GM04504 (cell line): ENCODE data around the gene ARHGAP9.
A peak's percentile ranks its signal among the peaks of the same experiment; 100 is the strongest.

ENCODE experiments used
- DNase-seq: peaks from one replicate; pipeline ENCODE4 v3.0.0-alpha.2; 2012; ENCODE audit warnings: low read depth

The ARHGAP9 gene

DNA sequence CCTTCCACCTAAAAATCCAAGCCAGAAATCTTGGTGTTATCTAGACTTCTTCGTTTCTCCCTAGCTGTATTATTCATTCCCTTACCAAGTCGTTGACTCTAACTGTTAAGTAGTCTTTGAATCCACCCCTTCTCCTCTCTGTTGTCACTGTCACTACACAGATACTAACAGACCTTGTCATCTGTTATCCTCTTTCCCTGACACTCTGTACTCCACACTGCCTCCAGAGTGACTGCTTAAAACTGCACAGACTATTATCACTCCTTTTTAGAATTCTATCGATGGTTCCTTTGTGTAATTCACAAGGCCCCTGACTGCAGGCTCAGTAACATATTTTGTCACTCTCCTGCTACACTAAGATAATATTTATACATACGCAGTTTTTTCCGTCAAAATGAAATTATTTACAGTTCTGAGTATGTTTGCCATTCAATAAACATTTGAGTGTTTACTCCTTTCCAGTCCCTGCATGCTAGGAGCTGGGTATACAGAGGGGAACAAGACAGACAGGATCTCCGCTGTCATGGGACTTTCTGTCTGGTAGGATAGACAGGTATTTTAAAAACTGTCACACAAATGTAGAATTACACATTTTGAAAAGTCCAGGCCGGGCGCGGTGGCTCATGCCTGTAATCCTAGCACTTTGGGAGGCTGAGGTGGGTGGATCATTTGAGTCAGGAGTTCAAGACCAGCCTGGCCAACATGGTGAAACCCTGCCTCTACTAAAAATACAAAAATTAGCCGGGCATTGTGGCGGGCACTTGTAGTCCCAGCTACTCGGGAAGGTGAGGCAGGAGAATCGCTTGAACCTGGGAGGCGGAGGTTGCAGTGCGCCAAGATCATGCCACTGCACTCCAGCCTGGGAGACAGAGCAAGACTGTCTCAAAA lies 12.0 kb upstream of the ARHGAP9 start:
- no peak for DNase-seq

DNA sequence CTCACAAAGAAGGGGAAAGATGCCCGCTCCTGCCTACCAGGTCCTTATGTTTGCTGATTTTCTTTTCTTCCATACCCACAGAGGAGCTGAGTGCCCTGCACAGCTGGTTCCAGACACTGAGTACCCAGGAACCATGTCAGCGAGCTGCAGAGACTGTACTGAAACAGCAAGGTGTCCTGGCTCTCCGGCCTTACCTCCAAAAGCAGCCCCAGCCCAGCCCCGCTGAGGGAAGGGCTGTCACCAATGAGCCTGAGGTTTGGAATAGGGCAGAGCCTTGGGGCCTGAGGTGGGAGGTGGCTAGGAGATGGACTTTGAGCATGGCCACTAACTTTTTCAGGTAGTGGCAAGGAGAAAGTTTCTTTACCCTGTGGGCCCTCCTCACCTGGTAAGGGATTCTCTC lies 10.5 kb upstream of the ARHGAP9 start:
- no peak for DNase-seq

DNA sequence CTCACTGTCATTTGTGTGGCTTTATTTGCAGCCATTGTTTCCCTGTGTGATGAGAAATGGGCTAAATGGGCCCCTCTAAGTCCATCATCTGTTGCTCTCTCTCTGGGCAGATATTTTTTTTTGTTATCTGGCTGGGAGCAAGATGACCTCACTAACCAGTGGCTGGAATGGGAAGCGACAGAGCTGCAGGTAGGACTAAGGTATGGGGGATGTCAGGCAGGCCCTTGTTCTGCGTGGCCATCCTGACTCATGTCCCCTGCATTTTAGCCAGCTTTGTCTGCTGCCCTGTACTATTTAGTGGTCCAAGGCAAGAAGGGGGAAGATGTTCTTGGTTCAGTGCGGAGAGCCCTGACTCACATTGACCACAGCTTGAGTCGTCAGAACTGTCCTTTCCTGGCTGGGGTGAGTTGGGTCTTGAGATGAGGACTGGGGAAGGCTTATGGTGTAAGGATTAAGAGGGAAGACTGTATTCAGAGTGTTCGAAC lies 9.5 kb upstream of the ARHGAP9 start:
- DNase-seq: no peak

DNA sequence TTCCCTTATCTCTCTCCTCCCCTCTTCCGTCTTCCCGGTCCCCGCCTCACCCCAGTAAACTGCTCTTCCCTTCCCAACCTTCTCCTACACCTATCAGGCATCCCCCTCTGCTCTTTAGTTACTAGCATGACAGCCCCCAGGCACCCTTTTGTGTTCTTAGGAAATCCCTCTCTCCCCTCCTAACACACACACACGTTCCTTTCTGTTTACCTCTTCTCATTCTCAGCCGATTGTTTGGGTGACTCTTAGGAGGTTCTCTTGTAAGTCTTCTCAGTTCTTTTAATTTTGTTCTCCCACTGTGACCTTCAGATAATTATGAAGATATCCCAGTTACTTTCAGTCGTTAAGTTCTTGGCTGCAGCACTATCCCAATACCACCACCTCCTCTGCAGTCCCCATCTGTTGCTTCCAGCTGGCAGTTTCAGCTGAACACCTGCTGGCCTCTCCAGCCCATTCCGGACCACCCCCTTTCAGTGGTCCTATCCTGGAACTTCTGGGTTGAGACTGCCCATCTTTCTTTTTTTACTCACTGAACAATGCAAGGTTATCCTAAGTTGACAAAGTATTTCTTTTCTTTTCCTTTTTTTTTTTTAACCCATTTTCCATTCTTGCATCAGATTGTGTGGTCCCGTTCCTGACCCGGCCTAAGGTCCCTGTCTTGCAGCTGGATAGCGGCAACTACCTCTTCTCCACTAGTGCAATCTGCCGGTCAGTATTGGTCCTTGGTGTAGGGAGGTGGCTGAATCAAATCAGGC lies 8.9 kb upstream of the ARHGAP9 start:
- DNase-seq: no peak

DNA sequence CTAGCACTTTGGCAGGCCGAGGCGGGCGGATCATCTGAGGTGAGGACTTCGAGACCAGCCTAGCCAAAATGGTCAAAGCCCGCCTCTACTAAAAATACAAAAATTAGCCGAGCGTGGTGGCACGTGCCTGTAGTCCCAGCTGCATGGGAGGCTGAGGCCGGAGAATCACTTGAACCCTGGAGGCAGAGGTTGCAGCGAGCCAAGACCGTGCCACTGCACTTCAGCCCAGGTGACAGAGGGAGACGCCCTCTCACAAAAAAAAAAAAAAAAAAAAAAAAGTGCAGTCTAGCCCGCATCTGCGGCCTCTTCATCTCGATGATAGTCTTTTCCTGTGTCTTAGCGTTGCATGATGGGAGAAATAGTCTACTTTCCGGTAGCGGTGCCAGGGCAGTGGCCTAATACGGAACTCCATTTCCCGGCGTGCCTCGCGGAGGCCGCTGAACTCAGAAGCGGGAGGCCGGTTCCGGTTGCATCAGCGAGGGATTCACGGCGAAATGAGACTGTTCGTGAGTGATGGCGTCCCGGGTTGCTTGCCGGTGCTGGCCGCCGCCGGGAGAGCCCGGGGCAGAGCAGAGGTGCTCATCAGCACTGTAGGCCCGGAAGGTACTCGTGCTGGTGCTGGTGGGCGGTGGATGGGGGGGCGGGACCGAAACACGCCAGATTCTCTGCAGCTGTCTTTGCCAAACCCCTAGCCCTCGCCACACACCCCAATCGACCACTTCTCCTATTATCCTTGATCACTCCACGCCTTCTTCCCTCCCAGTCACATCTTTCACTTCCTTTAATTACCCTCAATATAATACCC lies 8.1 kb upstream of the ARHGAP9 start, which contains the start of gene MARS1:
TSS of gene MARS1 (plus strand) at position 472 of the 805 bp plus-strand sequence. CDS start at position 495, 23 bp downstream.
- peak; percentile 94 for DNase-seq

DNA sequence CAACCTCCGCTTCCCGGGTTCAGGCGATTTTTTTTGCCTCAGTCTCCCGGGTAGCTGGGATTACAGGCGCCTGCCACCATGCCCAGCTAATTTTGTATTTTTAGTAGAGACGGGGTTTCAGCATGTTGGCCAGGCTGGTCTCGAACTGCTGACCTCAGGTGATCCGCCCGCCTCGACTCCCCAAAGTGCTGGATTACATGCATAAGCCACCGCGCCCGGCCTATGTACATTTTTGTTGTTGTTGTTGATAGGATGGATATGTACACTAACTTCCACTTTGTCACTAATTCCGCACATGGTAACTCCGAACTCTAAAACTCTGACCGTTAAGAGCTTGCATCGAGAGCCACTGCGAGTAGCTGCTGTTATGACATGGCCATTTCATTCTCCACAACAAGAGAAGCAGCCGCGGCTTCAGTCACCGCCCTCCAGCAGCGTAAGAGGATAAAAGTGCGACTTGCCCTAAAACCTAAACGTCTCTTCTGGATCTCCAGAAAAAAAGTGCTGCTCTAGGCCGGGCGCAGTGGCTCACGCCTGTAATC lies 7.5 kb upstream of the ARHGAP9 start:
- DNase-seq: no peak

DNA sequence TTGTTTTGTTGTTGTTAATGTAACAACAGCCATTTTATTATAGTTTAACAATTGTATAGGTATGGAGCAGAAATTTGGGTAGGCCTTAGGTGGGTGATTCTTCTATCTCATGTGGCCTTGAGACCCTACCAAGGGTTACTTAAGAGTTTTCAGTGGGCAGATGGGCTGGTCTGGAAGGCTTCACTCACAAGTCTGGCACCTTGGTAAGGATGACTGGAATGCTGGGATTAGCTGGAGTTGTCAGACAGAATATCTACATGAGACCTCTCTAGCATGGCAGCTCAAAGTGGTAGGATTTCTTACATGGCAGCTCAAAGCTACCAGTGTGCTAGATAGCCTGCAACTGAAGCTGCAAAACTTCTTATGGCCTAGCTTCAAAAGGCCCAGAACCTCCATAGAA lies 6.0 kb upstream of the ARHGAP9 start:
- DNase-seq: no peak

DNA sequence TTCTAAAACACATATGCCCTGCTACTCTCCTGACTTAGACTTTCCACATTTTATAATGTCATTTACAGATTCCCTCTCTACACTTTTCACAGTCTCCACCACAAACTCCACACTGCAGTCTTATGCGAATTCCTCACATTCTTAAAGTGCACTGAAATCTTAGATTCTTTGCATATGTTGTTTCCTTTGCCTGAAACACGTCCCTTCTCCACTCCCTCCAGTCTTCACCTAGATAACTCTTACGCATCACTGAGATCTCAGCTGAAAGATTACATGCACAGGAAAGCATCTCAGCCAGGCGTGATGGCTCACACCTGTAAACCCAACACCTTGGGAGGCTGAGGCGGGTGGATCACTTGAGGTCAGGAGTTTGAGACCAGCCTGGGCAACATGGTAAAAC lies 3.8 kb upstream of the ARHGAP9 start:
- DNase-seq: no peak

DNA sequence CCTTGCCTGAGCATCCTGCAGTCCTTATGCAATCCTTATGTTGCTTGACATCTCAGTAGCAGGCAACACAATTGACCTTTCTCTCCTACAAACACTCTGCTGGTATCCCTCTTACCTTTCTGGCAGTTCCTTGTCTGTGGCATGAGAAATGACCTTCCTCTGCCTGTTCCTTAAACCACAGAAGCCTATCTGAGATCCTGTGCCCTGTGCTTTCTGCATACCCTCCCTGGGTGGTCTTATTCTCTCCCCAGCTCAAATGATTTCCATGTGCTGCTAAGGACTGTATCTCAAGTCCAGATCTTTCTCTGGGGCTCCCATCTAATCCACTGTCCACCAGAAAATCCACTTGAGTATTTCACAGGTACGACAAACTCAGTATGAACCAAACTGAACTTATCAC lies 2.0 kb upstream of the ARHGAP9 start:
- DNase-seq: no peak

DNA sequence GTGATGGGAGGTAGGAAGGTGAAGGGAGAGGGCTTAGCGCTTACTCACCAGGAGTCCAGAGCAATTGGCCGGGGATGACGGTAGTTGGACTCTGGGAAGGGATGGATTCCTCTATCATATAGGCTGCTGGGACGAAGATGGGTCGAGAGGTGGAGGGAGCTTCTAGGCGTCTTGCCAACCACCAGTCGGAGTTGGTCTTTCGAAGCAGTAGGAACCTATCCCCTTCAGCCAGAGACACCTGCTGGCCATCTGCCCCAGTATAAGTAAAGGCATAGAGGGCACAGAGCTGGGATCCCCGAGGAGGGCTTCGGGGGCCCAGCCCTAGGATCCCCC lies 657 bp downstream of the ARHGAP9 start:
- no peak for DNase-seq

DNA sequence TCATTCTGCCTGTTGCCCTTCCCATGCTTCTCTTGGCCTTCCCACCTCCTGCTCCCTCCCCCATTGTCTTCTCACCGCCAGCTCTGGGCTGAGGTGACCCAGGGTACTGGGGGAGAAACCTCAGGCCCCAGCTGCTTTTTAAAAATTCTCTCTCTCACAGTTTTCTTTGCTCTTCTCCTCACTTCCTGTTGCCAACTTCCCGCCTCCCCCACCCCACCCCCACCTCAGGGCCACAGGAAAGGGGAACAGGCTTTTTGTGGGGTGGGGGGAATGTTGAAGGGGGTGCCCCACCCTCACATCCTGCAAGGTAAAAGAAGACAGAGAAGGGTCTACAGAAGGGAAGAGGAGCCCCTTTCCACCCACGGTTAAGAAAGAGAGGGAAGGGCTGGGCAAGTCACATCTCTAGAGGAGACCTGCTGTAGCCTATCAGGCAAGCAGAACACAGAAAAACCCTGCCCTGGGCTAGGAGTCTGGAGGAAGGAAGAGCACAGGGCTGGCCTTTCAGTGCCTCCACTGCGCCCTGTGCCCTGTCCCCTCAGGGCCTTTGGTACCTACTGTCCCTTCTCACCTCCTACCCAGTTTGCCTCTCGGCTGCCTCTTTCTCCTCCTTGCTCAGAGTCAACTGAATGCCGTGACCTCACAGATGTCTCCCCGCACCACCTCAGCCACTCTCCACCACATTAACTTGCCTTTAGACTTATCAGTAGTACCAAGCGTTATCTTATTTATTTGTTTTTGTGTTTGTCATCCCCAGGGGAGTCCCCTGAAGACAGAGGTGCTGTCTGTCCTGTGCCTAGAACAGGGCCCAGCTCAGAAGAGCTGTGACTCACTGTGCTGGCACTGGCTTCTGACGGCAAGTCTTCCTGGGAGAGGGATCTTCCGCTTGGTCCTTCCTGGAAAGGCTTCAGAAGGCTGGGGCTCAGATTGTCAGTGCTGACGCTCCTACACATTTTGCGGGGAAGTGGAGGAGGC lies 1.7 kb downstream of the ARHGAP9 start:
- no peak for DNase-seq

DNA sequence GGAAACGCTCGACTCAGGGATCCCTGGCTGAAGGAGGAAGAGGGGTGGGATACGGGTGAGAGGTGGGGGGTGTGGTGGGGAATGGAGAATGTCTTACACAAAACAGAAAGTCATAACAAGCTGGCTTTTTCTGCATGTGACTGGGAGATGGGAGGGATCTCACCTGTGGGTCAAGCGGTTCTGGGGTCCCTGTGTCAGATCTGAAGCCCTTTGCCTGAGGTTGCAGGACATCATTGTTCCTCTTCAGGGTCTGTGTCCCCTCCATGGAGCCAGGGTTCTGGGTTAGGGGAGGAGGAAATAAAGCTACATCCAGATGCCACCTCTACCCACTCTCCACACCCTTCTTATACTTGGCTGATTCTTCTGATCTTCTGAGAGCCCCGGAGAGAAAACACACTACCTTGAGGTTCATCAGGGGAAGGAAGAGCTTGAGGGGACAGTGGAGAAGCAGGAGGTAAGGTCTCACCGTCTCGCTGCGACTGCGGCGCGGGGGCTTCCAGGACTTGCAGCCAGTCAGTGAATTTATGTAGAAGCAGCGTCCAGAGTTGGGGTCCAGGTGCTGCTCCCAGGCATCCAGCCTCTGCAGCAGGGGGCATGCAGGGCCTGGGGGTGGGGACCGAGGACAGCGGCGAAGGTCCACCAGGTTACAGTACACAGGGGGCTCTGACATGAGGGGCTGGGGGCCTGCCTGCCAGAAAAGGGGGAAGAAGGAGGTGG lies 2.5 kb downstream of the ARHGAP9 start:
- no peak for DNase-seq

DNA sequence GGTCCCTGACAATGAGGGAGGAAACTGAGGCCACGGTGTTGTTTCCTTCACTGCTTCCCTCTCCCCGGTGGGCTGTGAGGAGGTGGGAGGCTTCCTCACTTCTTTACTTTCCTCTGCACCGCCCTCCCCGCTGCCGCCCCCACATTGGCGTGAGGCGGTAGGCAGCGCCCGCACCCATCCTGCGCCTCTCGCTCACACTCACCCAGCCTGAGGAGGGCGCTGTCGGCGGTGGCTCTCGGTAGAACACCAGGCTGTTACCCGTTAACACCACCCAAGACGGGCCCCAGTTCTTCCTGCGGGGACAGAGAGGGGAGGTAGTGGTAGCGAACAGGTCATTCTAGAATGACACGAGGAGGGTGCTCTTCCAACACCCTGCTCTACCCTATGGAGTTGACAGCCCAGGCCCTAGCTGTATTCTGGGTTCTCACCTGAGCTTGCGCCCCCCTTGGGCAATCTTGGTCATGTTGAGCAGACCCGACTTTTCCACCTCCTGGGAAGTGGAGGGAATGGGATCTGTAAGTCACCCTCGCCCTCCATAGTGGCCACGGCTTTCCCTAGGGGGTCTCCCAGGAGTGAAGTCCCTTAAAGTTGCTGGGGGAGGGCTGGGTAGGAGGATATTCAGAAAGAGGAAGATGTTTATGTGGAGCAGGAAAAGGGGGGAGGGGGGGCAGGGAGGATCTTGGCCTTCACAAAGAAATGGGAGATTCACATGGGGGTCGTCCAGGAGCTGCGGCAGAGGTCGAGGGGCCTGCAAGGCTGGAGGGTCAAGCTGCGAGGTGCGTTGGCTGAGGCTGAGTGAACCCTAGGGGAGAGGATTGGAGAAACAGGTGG lies 3.3 kb downstream of the ARHGAP9 start:
- DNase-seq: no peak

DNA sequence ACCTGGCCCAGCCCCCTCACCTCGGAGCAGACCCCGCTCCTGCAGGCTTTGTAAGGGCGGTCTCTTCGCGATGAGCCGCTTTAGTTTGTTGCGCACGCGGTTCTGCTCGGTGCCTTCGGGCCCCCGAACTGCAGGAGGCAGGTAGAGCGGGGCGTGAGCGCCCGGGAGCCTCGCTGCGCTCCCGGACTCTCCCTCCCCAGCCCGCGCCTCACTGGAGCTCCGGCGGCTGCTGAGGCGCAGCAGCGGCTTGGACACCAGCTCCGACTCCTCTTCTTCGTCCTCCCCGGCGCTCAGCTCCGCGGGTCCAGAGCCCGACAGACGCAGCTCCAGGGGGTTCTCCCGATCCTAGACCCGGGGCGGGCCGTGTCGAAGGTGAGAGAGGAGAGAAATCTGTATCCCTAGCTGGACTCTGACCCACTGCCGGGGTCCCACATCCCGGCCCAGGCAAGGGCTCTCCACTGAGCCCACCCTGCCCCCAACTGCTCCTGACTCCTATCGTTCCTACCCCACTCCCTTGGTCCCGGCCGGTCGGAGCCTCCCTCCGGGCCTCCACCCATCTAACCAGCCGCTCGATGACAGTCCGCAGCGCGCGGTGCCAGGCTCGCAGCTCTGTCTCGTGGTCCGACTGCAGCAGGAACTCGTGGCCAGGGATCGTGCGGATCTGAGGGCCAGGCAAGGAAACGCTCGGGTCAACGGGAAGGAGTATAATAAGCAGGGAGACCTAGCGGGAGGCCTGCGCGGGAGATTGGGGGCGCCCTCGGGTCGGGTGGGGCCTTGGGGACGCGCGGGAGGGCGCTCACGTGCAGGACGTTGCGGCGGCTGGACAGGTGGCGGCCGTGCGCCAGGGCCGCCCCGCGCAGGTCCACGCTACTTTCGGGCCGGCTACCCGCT lies 4.2 kb downstream of the ARHGAP9 start:
- DNase-seq: no peak

DNA sequence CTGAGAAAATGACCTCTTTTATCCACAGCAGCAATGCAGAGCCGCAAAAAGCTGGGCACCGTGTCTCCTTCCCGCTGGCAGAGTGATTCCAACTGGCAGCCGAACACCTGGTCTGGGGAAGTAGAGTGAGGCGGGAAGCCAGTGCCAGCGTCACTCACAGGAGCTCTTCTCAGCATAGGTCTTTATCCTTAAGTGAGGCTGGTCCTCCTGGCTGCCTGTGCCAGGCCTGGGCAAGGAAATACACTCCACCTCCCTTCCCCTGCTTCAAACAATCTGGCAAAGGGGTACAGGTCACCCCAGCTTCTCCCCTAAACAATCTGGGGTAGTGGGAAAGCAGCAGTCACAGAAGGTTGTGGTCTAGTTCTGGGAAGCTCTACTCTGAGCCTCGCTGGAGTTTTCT lies 4.8 kb downstream of the ARHGAP9 start:
- no peak for DNase-seq

DNA sequence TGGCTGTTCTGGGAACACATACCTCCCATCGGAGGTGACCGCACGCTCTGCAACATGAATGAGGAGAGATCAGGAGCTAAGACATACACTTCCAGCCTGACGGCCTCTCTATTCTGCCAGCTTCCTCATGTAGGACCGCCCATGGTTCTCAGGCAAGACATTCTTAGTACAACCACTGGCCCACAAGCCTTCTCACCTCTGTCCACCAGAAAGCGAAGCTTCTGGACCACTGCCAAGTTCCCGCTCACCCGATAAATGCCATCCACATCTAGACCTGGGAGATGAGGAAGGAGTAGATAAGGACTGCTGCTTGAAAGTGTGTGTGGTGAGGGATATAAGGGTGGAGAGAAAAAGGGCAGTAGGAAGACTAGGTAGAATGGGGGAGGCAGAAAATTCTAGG lies 5.2 kb downstream of the ARHGAP9 start:
- no peak for DNase-seq

DNA sequence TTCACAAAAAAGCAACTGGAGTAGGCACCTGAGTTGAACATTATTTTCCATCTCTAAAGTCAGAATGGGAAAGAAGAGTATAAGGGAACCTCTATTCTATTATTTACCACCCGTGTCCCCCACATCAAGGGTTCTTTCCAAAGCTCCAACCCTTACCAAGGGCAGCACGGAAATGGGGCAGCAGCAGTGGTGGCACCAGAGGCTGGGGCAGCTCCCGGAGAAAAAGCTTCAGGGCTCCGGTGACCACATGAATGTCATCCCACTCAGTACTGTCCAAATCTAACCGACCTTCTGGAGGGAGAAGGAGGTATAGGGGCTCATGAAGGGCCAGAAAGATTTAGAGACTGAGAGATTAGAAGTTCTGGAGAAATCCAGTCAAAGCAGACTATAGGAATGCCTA lies 5.8 kb downstream of the ARHGAP9 start:
- no peak for DNase-seq

DNA sequence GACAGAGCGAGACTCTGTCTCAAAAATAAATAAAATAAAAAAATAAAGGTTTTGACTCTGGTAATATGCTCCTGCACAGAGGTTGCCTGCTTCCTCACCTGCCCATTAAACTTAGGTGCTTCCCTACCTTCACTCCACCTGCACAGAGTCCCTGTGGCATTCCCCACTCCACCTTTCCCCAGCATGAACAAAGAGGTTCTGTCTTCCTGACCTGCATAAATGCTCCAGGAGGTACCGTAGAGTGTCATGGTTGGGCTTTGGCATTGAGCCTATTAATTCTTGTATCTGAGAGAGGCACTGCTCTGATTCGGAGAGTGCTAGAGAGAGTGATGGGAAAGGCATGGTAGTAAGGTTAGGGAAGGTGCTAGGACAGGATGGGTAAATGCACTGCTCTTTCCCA lies 6.3 kb downstream of the ARHGAP9 start:
- DNase-seq: no peak
